ENCODE measurements around the gene PGLYRP4.
A peak's percentile ranks its signal among the peaks of the same experiment; 100 is the strongest.
"Not testable (repeated sequence)": the region's sequence is repeated elsewhere in the genome, so short reads cannot be mapped to it uniquely, and the experiment has no call there.

The PGLYRP4 gene

DNA sequence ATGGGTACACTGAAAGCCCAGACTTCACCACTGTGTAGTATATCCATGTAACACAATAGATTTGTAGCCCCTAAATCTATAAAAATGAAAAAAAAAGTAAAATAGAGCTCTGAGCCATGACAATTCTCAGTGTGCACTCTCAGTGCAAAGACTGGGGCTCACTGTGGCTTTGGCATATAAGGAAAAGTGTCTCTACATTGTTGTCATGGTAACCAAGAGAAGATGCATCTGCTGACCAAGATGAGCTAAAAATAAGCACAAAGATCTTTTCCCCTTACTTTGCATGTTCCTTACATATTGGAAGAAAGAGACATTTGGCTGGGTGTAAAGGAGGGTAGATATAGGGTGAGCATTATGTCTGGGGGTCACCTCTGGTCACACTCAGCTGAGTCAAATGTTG lies 12.0 kb downstream of the PGLYRP4 start:
- ATAC-seq = no peak

DNA sequence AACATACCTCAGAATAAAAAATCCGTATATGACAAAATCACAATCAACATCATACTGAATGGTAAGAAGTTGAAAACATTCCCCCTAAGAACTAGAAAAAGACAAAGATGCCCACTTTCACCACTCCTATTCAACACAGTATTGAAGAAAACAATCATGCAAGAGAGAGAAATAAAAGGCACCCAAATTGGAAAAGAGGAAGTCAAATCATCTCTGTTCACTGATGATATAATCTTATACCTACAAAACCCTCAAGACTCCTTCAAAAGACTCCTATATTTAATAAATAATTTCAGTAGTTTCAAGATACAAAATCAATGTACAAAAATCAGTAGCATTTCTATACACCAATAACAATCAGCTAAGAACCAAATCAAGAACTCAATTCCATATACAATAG lies 14.7 kb downstream of the PGLYRP4 start:
- no peak for ATAC-seq

DNA sequence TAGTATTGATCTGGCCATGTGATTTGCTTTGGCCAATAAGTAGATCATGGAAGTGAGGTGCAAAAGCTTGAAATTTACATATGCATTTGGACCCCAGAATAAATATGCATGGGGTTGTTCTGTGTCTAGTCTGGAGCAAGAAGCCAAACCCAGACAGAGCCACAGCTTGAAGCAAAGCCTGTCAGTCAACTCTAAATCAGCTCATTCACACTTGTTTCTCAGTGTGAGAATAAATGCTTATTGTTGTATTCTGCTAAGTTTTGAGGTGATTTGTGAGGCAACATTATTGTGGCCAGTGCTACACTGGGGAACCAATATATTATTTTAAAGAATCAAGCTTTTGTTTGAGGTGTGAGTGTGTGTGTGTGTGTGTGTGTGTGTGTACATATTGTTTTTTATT lies 23.7 kb downstream of the PGLYRP4 start:
- ATAC-seq = no peak

- ATAC-seq = no peak
These were observed 26.1 kb downstream of the PGLYRP4 start for GRCh38 chr1:153322568-153322967.

- not testable (repeated sequence) for ATAC-seq
These were observed 30.5 kb downstream of the PGLYRP4 start for GRCh38 chr1:153318145-153318544.

DNA sequence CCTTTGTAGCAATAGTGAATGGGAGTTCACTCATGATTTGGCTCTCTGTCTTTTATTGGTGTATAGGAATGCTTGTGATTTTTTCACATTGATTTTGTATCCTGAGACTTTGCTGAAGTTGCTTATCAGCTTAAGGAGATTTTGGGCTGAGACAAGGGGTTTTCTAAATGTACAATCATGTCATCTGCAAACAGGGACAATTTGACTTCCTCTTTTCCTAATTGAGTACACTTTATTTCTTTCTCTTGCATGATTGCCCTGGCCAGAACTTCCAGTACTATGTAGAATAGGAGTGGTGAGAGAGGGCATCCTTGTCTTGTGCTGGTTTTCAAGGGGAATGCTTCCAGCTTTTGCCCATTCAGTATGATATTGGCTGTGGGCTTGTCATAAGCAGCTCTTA lies 32.6 kb downstream of the PGLYRP4 start:
- ATAC-seq = not testable (repeated sequence)

DNA sequence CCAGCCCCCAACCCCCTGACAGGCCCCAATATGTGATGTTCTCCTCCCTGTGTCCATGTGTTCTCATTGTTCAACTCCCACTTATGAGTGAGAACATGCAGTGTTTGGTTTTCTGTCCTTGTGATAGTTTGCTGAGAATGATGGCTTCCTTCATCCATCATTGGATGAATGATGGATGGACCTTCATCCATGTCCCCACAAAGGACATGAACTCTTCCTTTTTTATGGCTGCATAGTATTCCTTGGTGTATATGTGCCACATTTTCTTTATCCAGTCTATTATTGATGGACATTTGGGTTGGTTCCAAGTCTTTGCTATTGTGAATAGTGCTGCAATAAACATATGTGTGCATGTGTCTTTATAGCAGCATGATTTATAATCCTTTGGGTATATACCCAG lies 34.3 kb downstream of the PGLYRP4 start:
- not testable (repeated sequence) for ATAC-seq

- no peak for ATAC-seq
These were observed 35.4 kb downstream of the PGLYRP4 start for GRCh38 chr1:153313288-153313687.

DNA sequence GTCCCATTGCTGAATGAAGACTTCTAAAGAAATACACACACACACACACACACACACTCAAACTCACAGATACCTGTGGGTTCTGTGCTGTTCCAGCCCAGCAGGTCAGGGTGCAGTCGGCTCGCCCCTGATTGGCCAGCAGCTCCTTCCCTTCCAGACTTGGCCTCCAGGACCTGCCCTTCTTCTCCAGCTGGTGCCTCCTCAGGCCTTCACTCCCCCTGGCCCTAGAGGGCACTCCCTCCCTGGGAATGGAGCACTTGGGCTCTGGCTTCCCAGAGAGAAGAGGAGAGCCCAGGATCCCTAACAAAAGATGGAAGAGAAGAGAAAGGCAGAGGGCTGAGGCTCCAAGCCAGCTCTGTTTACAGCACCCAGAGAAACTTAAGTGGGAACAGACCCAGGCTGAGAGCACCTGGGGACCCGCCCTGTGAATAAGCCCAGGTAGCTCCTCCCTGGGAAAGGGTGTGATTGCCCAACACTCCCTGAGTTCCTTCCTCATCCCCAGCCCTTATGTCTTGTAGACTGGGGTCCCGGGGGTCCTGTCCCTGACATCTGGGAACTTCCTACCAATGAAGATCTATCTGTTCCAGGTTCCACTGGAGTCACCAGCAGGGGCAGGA lies 36.0 kb downstream of the PGLYRP4 start, which contains the start of gene PGLYRP3:
Gene PGLYRP3 (minus strand): TSS at position 383 of the 617 bp plus-strand sequence. CDS start 2,287 bp downstream, outside the sequence.
- no peak for ATAC-seq

- no peak for ATAC-seq
These were observed 38.1 kb downstream of the PGLYRP4 start for GRCh38 chr1:153310526-153310925.

DNA sequence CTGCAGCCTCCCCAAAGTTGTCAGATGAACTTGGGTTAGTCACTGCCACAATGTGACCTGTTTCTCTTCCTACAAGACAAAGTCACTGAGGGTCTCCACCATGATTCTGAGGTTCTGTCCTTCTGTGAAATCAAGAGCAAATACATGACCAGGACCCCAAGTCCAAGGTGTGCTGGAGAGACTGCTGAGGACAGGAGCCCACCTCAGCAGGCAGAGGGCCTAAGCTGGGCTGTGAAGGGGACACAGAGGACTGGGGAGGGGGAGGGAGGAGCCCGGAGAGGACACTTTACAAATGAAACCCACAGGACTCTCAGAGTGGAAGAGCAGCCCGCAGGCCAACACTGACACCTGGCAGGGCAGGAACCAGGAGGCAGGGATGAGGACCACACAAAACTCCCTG lies 39.2 kb downstream of the PGLYRP4 start:
- ATAC-seq = no peak

DNA sequence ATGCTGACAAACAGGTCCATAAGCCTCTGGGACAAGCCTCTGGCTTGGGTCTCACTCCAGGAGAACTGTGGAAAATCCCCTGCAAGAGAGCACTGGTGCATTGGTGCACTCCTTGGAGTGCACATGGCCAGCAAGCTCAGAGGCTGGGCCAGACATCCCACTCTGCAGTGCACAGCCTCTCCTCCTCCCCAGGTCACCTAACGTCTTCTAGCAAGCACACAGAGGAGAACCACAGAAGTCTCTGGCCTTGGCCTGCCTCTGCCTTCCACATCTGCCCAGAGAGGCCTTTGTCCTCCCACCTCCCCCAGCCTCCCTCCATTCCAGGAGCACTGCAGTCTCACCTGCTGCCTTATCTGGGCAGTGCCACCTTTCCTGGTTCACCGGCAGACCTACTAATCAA lies 40.1 kb downstream of the PGLYRP4 start:
- no peak for ATAC-seq

GRCh38 chr1:153307221-153307600 lies 41.4 kb downstream of the PGLYRP4 start:
- ATAC-seq = no peak

- ATAC-seq = no peak
These were observed 42.1 kb downstream of the PGLYRP4 start for GRCh38 chr1:153306303-153307220.

DNA sequence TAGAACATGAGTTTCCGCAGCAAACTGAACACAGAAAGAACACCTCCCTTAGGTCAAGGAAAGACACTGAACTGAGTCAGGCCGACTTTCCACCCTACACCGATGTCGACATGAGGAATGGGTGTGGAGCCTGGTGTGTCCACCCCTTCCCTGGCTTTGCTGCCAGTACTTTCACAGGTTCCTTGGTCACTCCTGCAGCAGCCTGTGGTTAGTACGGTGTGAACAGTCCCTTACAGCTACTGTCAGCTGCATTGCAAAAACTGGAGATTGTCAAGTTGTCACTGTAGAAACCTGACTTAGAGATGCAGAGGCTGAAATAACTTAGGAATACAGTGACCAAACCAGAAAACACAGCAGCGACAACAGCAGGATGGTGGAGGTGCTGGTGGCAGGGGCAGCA lies 43.0 kb downstream of the PGLYRP4 start:
- ATAC-seq = no peak

GRCh38 chr1:153302308-153302707 lies 46.3 kb downstream of the PGLYRP4 start:
- no peak for ATAC-seq

- ATAC-seq = no peak
These were observed 54.8 kb downstream of the PGLYRP4 start for GRCh38 chr1:153293851-153294250.

DNA sequence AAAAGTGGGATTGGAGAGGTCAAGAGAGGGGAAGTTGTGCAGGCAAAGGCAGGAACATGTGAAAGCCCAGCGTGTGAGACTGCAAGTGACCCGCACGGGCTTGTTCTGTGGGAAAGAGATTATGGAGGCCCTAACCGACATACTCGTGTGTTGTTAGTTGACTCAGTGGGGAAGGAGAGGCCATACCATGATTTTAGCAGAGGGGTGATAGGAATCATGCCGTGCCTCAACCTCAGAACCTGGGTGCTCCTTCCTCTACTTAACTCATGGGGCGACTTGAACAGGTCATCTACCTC lies 55.2 kb downstream of the PGLYRP4 start:
- ATAC-seq = no peak

- no peak for ATAC-seq
These were observed 55.7 kb downstream of the PGLYRP4 start for GRCh38 chr1:153292740-153293479.

- no peak for ATAC-seq
These were observed 56.5 kb downstream of the PGLYRP4 start for GRCh38 chr1:153292185-153292584.

DNA sequence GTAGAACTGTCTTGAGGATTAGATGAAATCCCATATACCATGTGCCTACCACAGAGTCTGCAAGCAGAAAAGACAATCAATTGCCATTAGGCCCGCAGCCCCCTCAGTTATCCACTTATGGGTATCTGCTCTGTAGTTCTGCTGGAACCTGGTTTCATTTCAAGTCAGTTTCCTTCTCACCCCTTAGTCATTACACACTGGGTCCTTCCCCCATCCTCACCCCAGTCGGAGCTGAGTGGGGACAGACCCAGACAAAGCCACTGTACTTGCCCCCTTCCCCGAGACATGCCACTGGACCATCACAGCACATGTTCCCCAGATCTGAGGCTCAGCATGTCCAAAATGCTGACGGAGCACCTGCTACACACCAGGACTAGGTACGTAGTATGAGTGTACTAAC lies 57.1 kb downstream of the PGLYRP4 start:
- ATAC-seq = peak; percentile 56 to 80

- ATAC-seq = no peak
These were observed 59.9 kb downstream of the PGLYRP4 start for GRCh38 chr1:153288634-153289275.
